Measurements from ENCODE around the gene TMEM184B. TPM values are rescaled to one million over a fixed set of nuclear protein-coding genes. Genes with fewer than 3 reads are reported as not detected.

Gene TMEM184B
- total and polyA plus RNA-seq, 2 of the 8 experiments (the other 6 are each of a cell fraction or from before 2014, with no cell fraction given), result 41.6 to 81.0 TPM

GRCh38 chr22:38314051-38314932, 41.5 kb upstream of the TMEM184B start (continued):
- TF ChIP-seq KDM1A (IDR thresholded peaks at IDR 0.05; ENCODE audit: borderline replicate concordance, low read length), result no peak
- TF ChIP-seq TAF7 (optimal IDR thresholded peaks at IDR 0.05; ENCODE audit: borderline replicate concordance, low read depth, low read length), result no peak
- TF ChIP-seq RNF2 (IDR thresholded peaks at IDR 0.05; ENCODE audit: borderline replicate concordance, low read depth, low read length, missing control alignments, poor library complexity, severe bottlenecking), result no peak
- TF ChIP-seq NANOG (IDR thresholded peaks at IDR 0.05; ENCODE audit: insufficient read depth, low read depth, low read length, poor library complexity, severe bottlenecking), result no peak
- TF ChIP-seq TCF12 (IDR thresholded peaks at IDR 0.05; ENCODE audit: low read depth, low read length), result no peak
- no peak for TF ChIP-seq TBP (IDR thresholded peaks at IDR 0.05; ENCODE audit: low read depth, low read length)
- TF ChIP-seq, protein P1, sequence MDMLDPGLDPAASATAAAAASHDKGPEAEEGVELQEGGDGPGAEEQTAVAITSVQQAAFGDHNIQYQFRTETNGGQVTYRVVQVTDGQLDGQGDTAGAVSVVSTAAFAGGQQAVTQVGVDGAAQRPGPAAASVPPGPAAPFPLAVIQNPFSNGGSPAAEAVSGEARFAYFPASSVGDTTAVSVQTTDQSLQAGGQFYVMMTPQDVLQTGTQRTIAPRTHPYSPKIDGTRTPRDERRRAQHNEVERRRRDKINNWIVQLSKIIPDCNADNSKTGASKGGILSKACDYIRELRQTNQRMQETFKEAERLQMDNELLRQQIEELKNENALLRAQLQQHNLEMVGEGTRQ (IDR thresholded peaks at IDR 0.05; ENCODE audit: low read length), result no peak
- no peak for TF ChIP-seq BCL11A (IDR thresholded peaks at IDR 0.05; ENCODE audit: low read depth in 2 of 2, low read length in 2 of 2)
